Ovary (tissue), 9 donors: ENCODE data around the gene HDDC3. TPM values are rescaled to one million over a fixed set of nuclear protein-coding genes. Genes with fewer than 3 reads are reported as not detected.

ENCODE experiments used
- DNase-seq, 5 donors: peaks; one replicate each; pipeline ENCODE4 v3.0.0-alpha.2; 2019 to 2020
- H3K27ac ChIP-seq, 2 donors: fragments of 200-600 bp; one replicate each; pipeline versions ENCODE4 v1.5.1 to v1.8.0; 2019 to 2022
- H3K27me3 ChIP-seq: fragments of 200-600 bp; one replicate; pipeline ENCODE4 v1.8.0; 2022
- H3K36me3 ChIP-seq: fragments of 200-600 bp; sonication (generic); one replicate; pipeline ENCODE4 v1.5.1; 2019
- H3K4me1 ChIP-seq: one replicate; pipeline ENCODE4 v1.8.1; 2013; ENCODE audit warnings: mild to moderate bottlenecking, moderate library complexity; ENCODE audit not compliant: insufficient read depth
- H3K4me3 ChIP-seq: fragments of 200-600 bp; sonication (generic); one replicate; pipeline ENCODE4 v1.5.1; 2017
- H3K9me3 ChIP-seq, 2 donors: fragments of 200-600 bp in 1 of 2; sonication (generic) in 1 of 2; one replicate each; pipeline versions ENCODE4 v1.5.1 to v1.8.1; 2013 to 2019; ENCODE audit warnings: mild to moderate bottlenecking in 1 of 2, moderate library complexity in 1 of 2
- CTCF ChIP-seq, 3 donors: fragments of 450-650 bp in 2 of 3; fragments of 200-600 bp in 1 of 3; IDR thresholded peaks; one replicate each; pipeline versions ENCODE4 v1.5.1 to v1.8.0; 2016 to 2022; ENCODE audit warnings: antibody characterized with exemption in 3 of 3, mild to moderate bottlenecking in 1 of 3
- EP300 ChIP-seq: sonication (generic); formaldehyde crosslinking; IDR thresholded peaks from one replicate; pipeline ENCODE4 v1.6.1; 2017; ENCODE audit warnings: antibody characterized with exemption
- POLR2A ChIP-seq: fragments of 450-650 bp; IDR thresholded peaks from one replicate; pipeline ENCODE4 v1.6.1; 2017; ENCODE audit warnings: antibody characterized with exemption, mild to moderate bottlenecking, moderate library complexity
- WGBS, 3 donors: extraction: QIAGEN DNeasy Blood & Tissue Kit in 1 of 3; methylation state at CpG; one replicate each; pipeline versions ENCODE4 v1.1.5 to v1.1.7; 2013 to 2017; 5-methylcytosine and 5-hydroxymethylcytosine counted together
- intact Hi-C, 4 donors: fragments of 100-400 bp; cut with DNase I; formaldehyde crosslinking; loops; one replicate each; pipeline versions ENCODE4 v1.11.0 to v1.15.1; 2022 to 2023
- polyA plus RNA-seq, 2 donors: library from polyadenylated mRNA; stranded (reverse); fragments of 200-250 nt in 1 of 2; fragments of 350-450 nt in 1 of 2; fragmentation: Illumina TruSeq in 1 of 2; extraction: RNeasy Lipid Tissue Mini Kit (QIAGEN cat#74804) in 1 of 2; gene quantifications; one replicate each; pipeline ENCODE4 v1.2.3, GENCODE V29; 2013 to 2014
- total RNA-seq, 7 donors: library from RNA; depleted of rRNA in 2 of 7; stranded (reverse); fragments of >200 nt in 2 of 7; fragmentation: NEBNext Ultra II Directional in 3 of 7; extraction: Animal tissue kit (Norgen Biotek cat#: 25700) in 3 of 7; gene quantifications; one replicate each; pipeline versions ENCODE4 v1.1.0 to v1.2.4, GENCODE V29; 2016 to 2023
- donor health status: DM: no; HTN: no; CAD: no; lungs with moderate emphysema.
- donor health status: DM: no; HTN: no; CAD: no.
- donor health status: Bipolar disorder and iron deficiency.
- donor health status: DM: yes; HTN: yes; CAD: no.
- donor health status: DM: no; HTN: no; CAD: no.
- donor health status: DM: yes; HTN: yes; CAD: no.

Gene HDDC3
- total and polyA plus RNA-seq, 9 donors, result 11.7 to 17.2 (median 13.2) TPM

GRCh38 chr15:90917569-90917968 is 14.8 kb downstream of the HDDC3 start:
- H3K36me3 ChIP-seq, result no peaks in the 10 kb centered on the region
- intact Hi-C loops, result no loop called here

GRCh38 chr15:90916461-90916860 is 15.9 kb downstream of the HDDC3 start:
- H3K4me1 ChIP-seq, result no peaks in the 10 kb centered on the region
- no peaks in the 10 kb centered on the region for H3K27me3 ChIP-seq
- WGBS, 3 donors, result 90 to 93% (median 90%) methylated on average over 11 of the region's 11 CpGs
- H3K27ac ChIP-seq, result no peak overlapping the region
- no peak for DNase-seq
- H3K9me3 ChIP-seq, result no peaks in the 10 kb centered on the region
- H3K4me3 ChIP-seq, result no peak overlapping the region
- H3K36me3 ChIP-seq, result no peaks in the 10 kb centered on the region
- TF ChIP-seq POLR2A, result no peak
- TF ChIP-seq EP300, result no peak
- no peak for TF ChIP-seq CTCF (IDR thresholded peaks at IDR 0.05)
- intact Hi-C loops, result no loop called here

More at GRCh38 chr15:90917569-90917968, 14.8 kb downstream of the HDDC3 start:
- H3K4me3 ChIP-seq, result no peak overlapping the region
- TF ChIP-seq CTCF (IDR thresholded peaks at IDR 0.05), result no peak
- no peak for TF ChIP-seq POLR2A
- no peak for TF ChIP-seq EP300
- no peak overlapping the region for H3K27ac ChIP-seq
- no peaks in the 10 kb centered on the region for H3K9me3 ChIP-seq
- H3K27me3 ChIP-seq, result no peaks in the 10 kb centered on the region
- DNase-seq, result no peak
- 93 to 94% (median 93%) methylated on average over 12 of the region's 12 CpGs for WGBS, 3 donors
- H3K4me1 ChIP-seq, result no peaks in the 10 kb centered on the region

- H3K4me1 ChIP-seq, result no peaks in the 10 kb centered on the region
- H3K27ac ChIP-seq, result no peak overlapping the region
- H3K9me3 ChIP-seq, result no peaks in the 10 kb centered on the region
- intact Hi-C loops, result no loop called here
- WGBS, 3 donors, result 64 to 71% (median 65%) methylated on average over 25 of the region's 25 CpGs
- TF ChIP-seq POLR2A, result no peak
- no peak for TF ChIP-seq EP300
- no peak for TF ChIP-seq CTCF (IDR thresholded peaks at IDR 0.05)
- DNase-seq, result peak in 3 of 5 donors; percentile 35 to 55 (median 54)
- no peaks in the 10 kb centered on the region for H3K36me3 ChIP-seq
- H3K4me3 ChIP-seq, result no peak overlapping the region
- H3K27me3 ChIP-seq, result no peaks in the 10 kb centered on the region
These were observed 16.4 kb downstream of the HDDC3 start for GRCh38 chr15:90915808-90916440.

DNA sequence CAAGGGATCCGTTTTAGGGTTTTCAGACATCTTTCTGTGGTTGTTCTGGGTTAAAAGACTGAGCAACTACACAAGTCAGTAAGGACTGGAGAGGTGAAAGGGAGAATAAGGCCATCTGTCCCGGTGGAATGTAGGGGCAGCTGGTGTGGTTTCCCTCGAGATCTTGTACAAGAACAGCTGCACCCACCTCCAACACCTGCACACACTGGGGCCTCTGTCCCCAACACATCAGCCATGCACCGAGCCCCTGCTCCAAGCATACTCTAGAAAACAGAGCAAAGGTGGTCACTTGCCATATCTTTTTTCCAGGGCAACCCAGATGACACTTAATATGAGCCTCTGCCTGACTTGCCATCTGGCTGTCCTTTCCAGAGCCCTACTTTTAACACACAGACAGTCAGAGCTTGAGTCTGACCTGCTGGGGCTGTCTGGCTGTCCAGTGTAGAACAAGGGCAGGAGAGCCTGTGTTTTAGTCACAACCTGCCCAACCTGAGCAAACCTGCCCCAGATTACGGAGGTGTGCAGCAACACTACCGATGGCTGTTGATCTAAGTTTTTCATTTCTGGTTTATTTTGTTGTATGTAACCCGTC is 17.0 kb downstream of the HDDC3 start:
- DNase-seq, result no peak
- 76 to 79% (median 77%) methylated on average over 7 of the region's 7 CpGs for WGBS, 3 donors
- Histone ChIP-seq H3K9me3 (no peaks in the 10 kb centered on the region), H3K36me3 (no peaks in the 10 kb centered on the region), H3K27ac (no peak overlapping the region), H3K27me3 (no peaks in the 10 kb centered on the region), H3K4me3 (no peak overlapping the region), H3K4me1 (no peaks in the 10 kb centered on the region)
- intact Hi-C loops, result no loop called here
- no peak for TF ChIP-seq POLR2A
- no peak for TF ChIP-seq EP300
- no peak for TF ChIP-seq CTCF (IDR thresholded peaks at IDR 0.05)
